ENCODE data around the gene SLC41A3.

Gene SLC41A3

DNA sequence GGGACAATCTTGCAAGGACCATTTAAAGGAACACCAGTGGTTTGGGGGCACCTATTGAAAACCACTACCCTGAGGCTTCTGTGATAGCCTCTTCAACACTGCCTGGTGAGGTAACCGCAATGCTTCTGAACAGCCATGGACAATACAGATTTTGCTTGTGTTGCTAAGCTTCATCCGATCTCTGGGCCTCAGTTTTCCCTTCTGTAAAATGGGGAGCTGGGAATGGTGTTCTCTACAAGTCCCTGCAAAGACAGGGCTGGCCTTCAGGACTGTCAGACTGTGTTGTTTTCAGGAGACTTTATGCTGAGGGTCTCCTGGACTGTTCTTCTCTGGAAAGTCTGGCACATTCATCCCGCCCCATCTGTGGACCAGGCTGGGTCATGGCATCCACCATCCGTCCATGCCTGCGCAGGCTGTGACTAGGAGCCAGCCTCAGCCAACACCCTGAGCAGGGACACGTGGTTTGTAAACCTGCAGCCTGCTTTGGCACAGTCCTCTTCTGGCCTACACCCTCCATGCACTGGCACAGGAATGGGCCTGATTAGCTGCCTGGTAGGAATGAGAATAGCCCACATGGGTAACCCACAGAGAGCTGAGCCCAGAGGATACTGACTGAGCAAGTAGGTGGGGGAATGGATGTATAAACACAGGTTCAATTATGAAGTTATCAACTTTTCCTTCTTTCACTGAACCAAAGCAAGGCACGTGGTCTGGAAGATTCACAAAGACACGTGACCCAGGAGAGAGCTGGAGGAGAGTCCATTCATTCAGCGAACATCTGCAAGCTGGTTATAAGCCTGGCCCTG is 59.7 kb downstream of the SLC41A3 start:
- H3K36me3 Mint-ChIP-seq, result peaks cover 31% of the 10 kb centered on the region
- no peaks in the 10 kb centered on the region for H3K27me3 Mint-ChIP-seq
- peak overlapping the region; percentile 41 for H3K27ac Mint-ChIP-seq
- no peak overlapping the region for H3K4me3 Mint-ChIP-seq
- H3K9me3 Mint-ChIP-seq, result peaks cover 8% of the 10 kb centered on the region
- peaks cover 6% of the 10 kb centered on the region for H3K4me1 Mint-ChIP-seq

DNA sequence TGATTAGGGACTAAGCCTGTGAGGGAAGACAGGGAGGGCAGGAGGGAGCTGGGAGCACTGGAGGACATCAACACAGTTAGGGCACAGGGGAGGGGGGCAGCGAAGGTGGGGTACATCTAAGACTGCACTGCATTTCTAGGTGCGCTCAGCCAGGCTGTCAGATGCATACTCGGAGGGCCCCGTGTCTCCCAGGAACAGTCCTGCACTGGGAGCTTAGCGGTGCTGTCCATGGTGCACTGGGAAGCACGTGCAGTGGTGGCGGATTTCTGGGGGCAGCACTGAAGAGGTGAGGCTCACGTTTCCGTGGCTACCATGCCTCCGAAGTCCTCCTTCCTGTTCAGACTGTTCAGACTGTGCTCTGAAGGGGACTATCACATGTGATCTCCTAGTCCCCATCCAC is 60.5 kb downstream of the SLC41A3 start:
- no peaks in the 10 kb centered on the region for H3K27me3 Mint-ChIP-seq
- no peak overlapping the region for H3K4me3 Mint-ChIP-seq
- no peak overlapping the region for H3K27ac Mint-ChIP-seq
- H3K9me3 Mint-ChIP-seq, result peaks cover 8% of the 10 kb centered on the region
- peaks cover 23% of the 10 kb centered on the region for H3K36me3 Mint-ChIP-seq
- H3K4me1 Mint-ChIP-seq, result peaks cover 6% of the 10 kb centered on the region

DNA sequence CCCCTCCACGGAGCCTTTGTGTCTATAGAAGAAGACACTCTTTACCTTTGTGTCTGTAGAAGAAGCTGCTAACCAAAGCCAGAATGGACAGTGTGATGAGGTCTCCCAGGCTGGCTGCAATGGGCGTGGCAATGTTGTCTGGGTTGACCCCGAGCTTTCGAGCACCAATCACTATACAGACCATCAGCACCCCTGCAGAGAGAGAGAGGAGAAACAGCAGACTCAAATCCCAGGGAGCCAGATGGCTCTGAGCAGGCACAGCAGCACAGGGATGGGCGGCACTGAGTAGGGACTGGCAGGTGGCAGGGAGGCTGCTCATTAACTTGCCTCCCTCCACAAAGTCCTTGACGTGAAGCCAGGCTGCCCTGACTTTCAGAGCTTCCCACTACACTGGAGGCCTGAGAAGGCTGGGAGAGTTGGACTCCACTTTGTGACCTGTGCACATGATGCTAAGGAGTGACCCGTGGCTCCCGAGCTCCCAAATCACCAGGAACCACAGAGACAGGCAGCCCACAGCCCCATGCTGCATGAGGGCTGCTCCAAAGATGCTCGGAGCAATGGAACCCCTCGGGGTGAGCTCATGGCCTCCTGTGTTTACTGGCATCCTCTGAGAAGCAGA is 61.1 kb downstream of the SLC41A3 start:
- H3K4me3 Mint-ChIP-seq, result no peak overlapping the region
- H3K9me3 Mint-ChIP-seq, result peaks cover 7% of the 10 kb centered on the region
- peaks cover 25% of the 10 kb centered on the region for H3K36me3 Mint-ChIP-seq
- H3K27me3 Mint-ChIP-seq, result no peaks in the 10 kb centered on the region
- peaks cover 6% of the 10 kb centered on the region for H3K4me1 Mint-ChIP-seq
- no peak overlapping the region for H3K27ac Mint-ChIP-seq

DNA sequence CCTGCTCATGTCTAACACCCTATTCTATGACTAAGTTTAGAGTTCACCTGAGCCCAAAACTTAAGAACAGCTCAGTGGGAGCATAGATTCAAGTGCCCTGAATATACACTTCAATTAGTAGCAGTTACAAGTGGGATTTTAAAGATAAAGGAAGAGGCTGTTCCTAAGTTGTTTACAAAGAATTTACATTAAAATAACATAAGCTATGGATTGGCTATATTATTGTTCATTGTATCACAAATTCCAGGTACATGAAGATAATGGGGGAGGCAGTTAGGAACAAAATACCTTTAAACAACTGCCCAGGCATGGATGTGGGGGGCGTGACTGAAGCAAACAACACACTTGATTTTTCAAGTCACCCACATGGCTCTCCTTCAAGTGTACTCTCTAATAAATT is 62.2 kb downstream of the SLC41A3 start:
- Mint-ChIP-seq H3K4me1 (peaks cover 4% of the 10 kb centered on the region), H3K36me3 (peaks cover 17% of the 10 kb centered on the region), H3K9me3 (no peaks in the 10 kb centered on the region), H3K27ac (no peak overlapping the region), H3K4me3 (no peak overlapping the region), H3K27me3 (no peaks in the 10 kb centered on the region)

DNA sequence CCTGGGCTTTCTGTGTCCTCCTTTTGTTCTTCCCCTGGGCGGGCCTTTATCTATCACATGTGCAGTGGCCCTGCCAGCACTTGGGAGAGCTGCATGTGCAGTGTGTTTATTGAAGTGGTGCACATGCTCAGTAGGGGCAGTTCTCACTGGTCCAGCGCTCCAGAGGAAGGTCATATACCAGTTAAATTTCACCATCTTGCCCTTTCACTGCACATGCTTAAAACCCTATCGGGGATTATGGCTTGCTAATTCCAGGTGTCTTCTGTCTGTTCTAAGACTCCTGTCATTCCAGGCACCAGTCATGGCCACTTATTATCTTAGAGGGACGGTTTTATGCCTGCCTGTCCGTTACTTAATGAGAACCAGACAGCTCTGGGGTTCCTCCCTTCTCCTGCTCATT is 62.7 kb downstream of the SLC41A3 start:
- no peak overlapping the region for H3K27ac Mint-ChIP-seq
- H3K36me3 Mint-ChIP-seq, result peaks cover 14% of the 10 kb centered on the region
- no peak overlapping the region for H3K4me3 Mint-ChIP-seq
- no peaks in the 10 kb centered on the region for H3K27me3 Mint-ChIP-seq
- no peaks in the 10 kb centered on the region for H3K9me3 Mint-ChIP-seq
- no peaks in the 10 kb centered on the region for H3K4me1 Mint-ChIP-seq

DNA sequence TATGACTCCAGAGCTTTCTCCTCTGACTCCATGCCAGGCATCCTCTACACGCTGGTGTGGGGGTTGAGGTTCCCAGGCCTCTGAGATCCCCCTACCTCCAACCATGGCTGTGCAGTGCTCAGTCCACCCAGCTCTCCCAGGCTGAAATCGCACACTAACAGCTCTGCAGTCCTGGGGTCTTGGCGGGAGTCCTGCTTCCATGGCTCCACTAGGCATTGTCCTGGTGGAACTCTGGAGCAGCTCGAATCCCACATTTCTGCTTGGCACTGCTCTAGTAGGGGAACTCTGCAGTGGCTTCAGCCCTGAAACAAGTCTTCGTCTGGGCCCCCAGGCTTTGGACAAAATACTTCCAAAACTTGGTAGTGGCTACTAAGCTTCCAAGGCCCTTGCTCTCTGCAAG is 64.2 kb downstream of the SLC41A3 start:
- H3K36me3 Mint-ChIP-seq, result peaks cover 19% of the 10 kb centered on the region
- no peak overlapping the region for H3K27ac Mint-ChIP-seq
- H3K27me3 Mint-ChIP-seq, result no peaks in the 10 kb centered on the region
- H3K4me3 Mint-ChIP-seq, result no peak overlapping the region
- no peaks in the 10 kb centered on the region for H3K4me1 Mint-ChIP-seq
- no peaks in the 10 kb centered on the region for H3K9me3 Mint-ChIP-seq

DNA sequence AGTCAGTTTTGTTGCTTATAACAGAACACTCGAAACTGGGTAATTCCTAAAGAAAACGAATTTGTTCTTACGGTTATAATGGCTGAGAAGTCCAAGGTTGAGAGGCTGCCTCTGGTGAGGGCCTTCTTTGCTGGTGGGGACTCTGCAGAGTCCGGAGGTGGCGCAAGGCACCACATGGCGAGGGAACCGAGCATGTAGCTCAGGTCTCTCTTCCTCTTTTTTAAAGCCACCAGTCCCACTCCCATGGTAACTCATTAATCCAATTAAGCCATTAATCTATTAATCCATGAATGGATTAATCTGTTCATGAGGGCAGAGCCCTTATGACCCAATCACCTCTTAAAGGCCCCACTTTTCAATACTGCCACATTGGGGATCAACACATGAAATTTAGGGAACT is 64.9 kb downstream of the SLC41A3 start:
- Mint-ChIP-seq H3K36me3 (peaks cover 20% of the 10 kb centered on the region), H3K27me3 (no peaks in the 10 kb centered on the region)

DNA sequence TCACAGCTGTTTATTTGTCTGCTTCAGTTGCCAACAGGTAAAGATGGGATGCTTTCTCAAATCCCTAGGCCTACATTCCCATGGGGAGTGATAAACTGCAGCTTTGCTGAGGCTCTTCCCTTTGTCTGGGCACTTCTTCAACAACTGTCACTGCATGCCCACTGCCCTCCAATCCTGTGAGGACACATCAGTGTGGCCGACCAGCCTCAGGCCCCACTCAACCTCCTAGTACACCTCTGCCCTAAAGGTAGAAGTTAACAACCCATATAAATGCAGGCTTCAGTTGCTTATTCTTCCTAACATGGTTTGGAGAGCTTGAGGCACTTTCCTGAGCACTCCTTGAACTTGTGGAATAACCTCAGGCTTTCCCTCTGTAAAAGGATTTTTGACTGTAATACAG is 65.4 kb downstream of the SLC41A3 start:
- no peaks in the 10 kb centered on the region for H3K27me3 Mint-ChIP-seq
- no peak overlapping the region for H3K27ac Mint-ChIP-seq
- H3K4me3 Mint-ChIP-seq, result no peak overlapping the region
- no peaks in the 10 kb centered on the region for H3K4me1 Mint-ChIP-seq
- H3K36me3 Mint-ChIP-seq, result peaks cover 23% of the 10 kb centered on the region
- H3K9me3 Mint-ChIP-seq, result no peaks in the 10 kb centered on the region

More for the DNA sequence above, 64.9 kb downstream of the SLC41A3 start:
- no peak overlapping the region for H3K27ac Mint-ChIP-seq
- H3K9me3 Mint-ChIP-seq, result no peaks in the 10 kb centered on the region
- no peak overlapping the region for H3K4me3 Mint-ChIP-seq
- H3K4me1 Mint-ChIP-seq, result no peaks in the 10 kb centered on the region

DNA sequence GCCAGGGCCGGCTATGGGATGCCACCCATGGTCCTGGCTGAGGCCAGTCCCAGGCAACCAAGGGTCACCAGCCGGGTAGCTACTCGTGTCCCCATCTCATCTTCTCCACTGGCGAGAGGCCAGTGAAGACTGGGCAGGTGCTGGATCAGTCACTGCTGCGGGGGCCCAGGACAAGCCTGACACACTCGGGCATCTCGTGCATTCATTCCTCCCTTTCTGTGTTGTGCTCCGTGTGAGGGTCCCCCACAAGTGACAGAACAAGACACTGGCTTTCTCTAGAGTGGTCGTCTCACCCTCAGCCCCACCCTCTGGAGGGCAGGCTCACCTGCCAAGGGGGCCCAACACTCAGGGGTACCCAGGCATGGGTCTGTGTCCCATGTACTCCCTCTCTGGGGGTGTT is 66.6 kb downstream of the SLC41A3 start:
- H3K9me3 Mint-ChIP-seq, result no peaks in the 10 kb centered on the region
- no peaks in the 10 kb centered on the region for H3K4me1 Mint-ChIP-seq
- peaks cover 26% of the 10 kb centered on the region for H3K36me3 Mint-ChIP-seq
- no peak overlapping the region for H3K4me3 Mint-ChIP-seq
- no peaks in the 10 kb centered on the region for H3K27me3 Mint-ChIP-seq
- H3K27ac Mint-ChIP-seq, result no peak overlapping the region

DNA sequence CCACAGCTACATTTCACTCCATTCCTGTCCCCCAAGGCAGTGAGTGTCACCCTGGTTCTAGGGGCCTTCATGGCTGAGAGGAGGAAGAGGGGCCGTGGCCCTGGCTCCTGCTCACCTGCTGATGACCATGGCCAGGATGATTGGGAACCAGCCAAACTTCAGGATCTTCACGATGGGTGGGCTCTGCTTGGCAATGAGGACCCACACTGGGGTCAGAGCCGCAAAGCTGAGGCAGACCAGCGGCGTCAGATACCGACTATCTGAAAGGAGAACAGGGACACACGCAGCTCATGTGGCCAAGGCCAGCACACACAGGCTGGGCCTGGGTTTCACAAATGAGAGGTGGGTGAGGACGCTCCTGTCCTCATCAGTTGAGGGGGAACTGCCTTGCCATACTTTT is 67.3 kb downstream of the SLC41A3 start:
- Mint-ChIP-seq H3K27ac (no peak overlapping the region), H3K4me1 (no peaks in the 10 kb centered on the region), H3K9me3 (no peaks in the 10 kb centered on the region), H3K4me3 (no peak overlapping the region), H3K27me3 (no peaks in the 10 kb centered on the region), H3K36me3 (peaks cover 33% of the 10 kb centered on the region)

DNA sequence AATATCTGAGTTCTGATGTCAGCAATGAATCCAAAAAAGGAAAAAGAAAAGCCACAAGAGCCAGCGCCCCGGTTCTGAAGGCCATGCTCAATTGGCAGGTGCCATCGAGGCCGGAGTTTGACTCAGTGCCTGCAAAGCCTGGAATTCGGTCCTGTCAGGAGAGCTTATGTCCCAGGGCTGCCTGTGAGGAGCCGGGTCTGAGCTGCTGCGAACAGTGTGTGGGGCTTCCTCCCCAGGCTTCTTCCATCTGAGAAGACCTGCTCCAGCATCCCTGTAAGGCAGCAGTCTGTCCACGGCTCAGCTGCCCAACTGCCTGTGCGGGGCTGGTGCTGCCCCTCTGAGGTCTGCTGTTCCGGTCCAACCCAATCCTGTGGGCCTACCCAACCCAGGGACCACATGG is 68.8 kb downstream of the SLC41A3 start:
- H3K27ac Mint-ChIP-seq, result no peak overlapping the region
- H3K27me3 Mint-ChIP-seq, result no peaks in the 10 kb centered on the region
- no peak overlapping the region for H3K4me3 Mint-ChIP-seq
- no peaks in the 10 kb centered on the region for H3K4me1 Mint-ChIP-seq
- H3K9me3 Mint-ChIP-seq, result no peaks in the 10 kb centered on the region
- peaks cover 37% of the 10 kb centered on the region for H3K36me3 Mint-ChIP-seq

DNA sequence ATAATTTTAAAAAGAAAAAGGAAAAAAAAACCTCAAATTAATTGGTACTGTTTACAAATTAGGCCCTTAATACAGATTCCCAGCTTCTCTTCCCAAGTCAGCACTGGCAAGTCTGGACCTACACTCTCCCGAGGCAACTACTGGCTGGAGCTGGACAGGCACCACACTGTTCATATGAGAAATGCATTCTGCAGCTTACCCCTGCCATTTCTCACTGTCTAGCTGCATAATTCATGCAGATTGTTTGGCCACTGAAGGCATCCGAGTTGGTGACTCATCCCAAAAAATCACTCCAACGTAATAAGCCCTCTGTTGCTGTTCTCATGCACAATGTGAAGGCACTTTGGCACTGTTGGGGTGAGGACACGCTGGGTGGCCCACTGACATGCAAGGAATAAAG is 69.7 kb downstream of the SLC41A3 start:
- Mint-ChIP-seq H3K4me1 (no peaks in the 10 kb centered on the region), H3K9me3 (no peaks in the 10 kb centered on the region), H3K27ac (no peak overlapping the region), H3K27me3 (no peaks in the 10 kb centered on the region), H3K36me3 (peaks cover 40% of the 10 kb centered on the region), H3K4me3 (no peak overlapping the region)

DNA sequence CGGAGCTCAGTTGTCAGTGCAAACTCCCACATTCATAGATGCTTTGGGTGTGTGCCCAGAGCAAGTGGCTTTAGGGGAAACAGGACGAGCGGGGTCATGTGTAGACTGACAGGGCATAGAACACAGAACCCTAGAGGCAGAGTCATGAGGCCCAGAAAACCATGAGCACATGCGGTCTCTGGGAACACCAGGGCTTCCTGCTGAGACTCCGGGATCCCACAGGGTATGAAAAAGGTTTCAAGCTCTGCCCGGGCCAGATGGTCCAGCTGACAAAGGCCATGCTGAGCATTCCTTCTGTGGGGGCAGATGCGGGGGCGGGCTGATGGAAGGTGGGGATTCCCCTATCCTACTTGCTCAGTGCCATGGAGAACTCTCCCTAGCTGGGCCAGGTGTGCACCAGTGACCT is 70.2 kb downstream of the SLC41A3 start:
- no peaks in the 10 kb centered on the region for H3K4me1 Mint-ChIP-seq
- no peak overlapping the region for H3K27ac Mint-ChIP-seq
- H3K27me3 Mint-ChIP-seq, result no peaks in the 10 kb centered on the region
- H3K36me3 Mint-ChIP-seq, result peaks cover 44% of the 10 kb centered on the region
- H3K4me3 Mint-ChIP-seq, result no peak overlapping the region
- no peaks in the 10 kb centered on the region for H3K9me3 Mint-ChIP-seq

DNA sequence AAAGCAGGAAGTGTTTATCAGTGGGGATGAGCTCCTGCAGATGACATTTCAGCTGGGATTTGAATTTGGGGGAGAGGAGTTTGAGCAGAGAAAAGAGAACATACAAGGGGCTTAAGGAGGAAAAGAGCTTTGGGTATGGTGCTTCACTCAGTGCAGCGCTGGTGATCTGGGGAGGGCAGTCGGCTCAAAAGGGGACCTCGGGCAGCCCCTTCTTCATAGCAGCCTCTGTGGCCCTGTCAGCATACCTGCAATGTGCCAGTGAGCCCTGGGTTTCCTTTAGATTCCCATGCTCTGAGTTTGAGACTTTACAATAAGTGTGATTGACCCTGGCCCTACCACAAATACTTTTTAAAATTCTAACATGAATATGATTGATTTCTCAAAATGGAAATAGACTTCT is 74.7 kb downstream of the SLC41A3 start:
- peaks cover 46% of the 10 kb centered on the region for H3K36me3 Mint-ChIP-seq
- no peaks in the 10 kb centered on the region for H3K27me3 Mint-ChIP-seq
- H3K4me3 Mint-ChIP-seq, result no peak overlapping the region
- no peaks in the 10 kb centered on the region for H3K9me3 Mint-ChIP-seq
- H3K4me1 Mint-ChIP-seq, result no peaks in the 10 kb centered on the region
- H3K27ac Mint-ChIP-seq, result no peak overlapping the region

DNA sequence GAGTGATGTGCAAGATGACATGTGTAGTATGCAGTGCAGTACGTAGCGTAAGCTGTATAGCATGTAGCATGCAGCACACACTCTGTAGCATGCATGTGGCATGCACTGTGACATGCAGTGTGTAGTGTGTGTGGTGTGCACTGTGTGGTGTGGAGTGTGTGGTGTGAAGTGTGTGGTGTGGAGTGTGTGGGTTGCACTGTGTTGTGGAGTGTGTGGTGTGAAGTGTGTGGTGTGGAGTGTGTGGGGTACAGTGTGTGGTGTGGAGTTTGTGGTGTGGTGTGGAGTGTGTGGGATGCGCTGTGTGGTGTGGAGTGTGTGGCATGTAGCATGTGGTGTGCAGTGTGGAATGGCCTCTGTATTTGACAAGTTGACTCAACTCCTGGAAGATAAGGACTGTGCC is 75.7 kb downstream of the SLC41A3 start:
- no peak overlapping the region for H3K4me3 Mint-ChIP-seq
- H3K36me3 Mint-ChIP-seq, result peaks cover 41% of the 10 kb centered on the region
- H3K27ac Mint-ChIP-seq, result no peak overlapping the region
- no peaks in the 10 kb centered on the region for H3K9me3 Mint-ChIP-seq
- H3K27me3 Mint-ChIP-seq, result no peaks in the 10 kb centered on the region
- H3K4me1 Mint-ChIP-seq, result no peaks in the 10 kb centered on the region

DNA sequence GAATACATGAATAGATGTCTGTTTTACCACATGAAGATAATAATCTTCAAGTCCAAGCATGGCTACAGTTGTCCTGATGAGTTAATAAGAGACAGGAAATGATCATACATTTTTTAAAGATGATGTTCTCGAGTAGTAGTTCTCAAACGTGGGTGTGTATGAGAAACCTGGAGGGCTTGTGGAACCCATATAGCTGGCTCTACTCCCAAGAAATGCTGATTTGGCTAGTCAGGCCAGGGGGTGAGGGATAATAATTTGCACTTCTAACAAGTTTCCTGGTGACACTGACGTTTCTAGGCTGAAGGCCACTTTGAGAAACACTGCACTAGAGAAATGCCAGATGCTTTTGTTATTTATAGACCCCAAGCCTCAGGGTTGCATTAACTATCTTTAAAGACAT is 78.0 kb downstream of the SLC41A3 start:
- H3K4me1 Mint-ChIP-seq, result no peaks in the 10 kb centered on the region
- peaks cover 6% of the 10 kb centered on the region for H3K9me3 Mint-ChIP-seq
- peaks cover 24% of the 10 kb centered on the region for H3K36me3 Mint-ChIP-seq
- no peak overlapping the region for H3K27ac Mint-ChIP-seq
- H3K4me3 Mint-ChIP-seq, result no peak overlapping the region
- H3K27me3 Mint-ChIP-seq, result no peaks in the 10 kb centered on the region

DNA sequence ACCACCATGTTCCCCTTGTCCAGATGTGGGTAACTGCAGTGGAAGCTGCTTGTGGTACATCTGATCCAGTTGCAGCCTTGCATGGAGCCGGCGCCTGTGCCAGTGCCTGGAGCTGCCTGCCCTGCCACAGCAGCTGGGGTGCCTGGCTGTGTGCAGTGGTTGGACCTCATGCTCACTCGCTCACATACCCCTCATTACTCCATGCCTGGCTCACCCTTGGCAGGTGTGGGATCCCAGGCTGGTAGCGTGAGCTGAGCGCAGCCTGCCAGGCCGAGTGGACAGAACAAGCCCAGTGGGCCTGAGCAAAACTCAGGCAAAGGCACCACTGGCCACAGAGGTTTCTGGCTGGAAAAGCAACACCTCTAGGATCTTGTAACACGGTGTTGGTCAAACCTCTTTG is 79.2 kb downstream of the SLC41A3 start:
- no peak overlapping the region for H3K4me3 Mint-ChIP-seq

More for the DNA sequence above, 79.2 kb downstream of the SLC41A3 start:
- H3K27ac Mint-ChIP-seq, result no peak overlapping the region
- H3K9me3 Mint-ChIP-seq, result peaks cover 6% of the 10 kb centered on the region
- peaks cover 25% of the 10 kb centered on the region for H3K36me3 Mint-ChIP-seq
- no peaks in the 10 kb centered on the region for H3K27me3 Mint-ChIP-seq
- H3K4me1 Mint-ChIP-seq, result no peaks in the 10 kb centered on the region

All from activated naive CD4-positive, alpha-beta T cell treated with anti-CD3 and anti-CD28 coated beads, Interleukin-2, amount 50 U/mL, for 24 hours (primary cell).